ENCODE measurements around the gene ANKS1B.

- TF ChIP-seq CTCF (IDR thresholded peaks at IDR 0.05; ENCODE audit: insufficient read depth, low read depth, low read length) (no peak), EZH2 (IDR thresholded peaks at IDR 0.05; ENCODE audit: insufficient read depth, low read length) (no peak)
Observed at GRCh38 chr12:98772818-98773217, 1211.9 kb downstream of the ANKS1B start.
